Anterior cingulate cortex (tissue), 58 donors: Measurements from ENCODE around the gene SIRPA.

Source experiments
- DNase-seq, 58 donors: peaks; one replicate each; lab custom pipeline; 2025; lab: John Stamatoyannopoulos, UW

The SIRPA gene

GRCh38 chr20:1944345-1945091 is 49.3 kb downstream of the SIRPA start:
- DNase-seq: no peak

- DNase-seq: peak in 43 of 58 donors; percentile 10 to 80 (median 50)
These were observed 50.0 kb downstream of the SIRPA start for GRCh38 chr20:1945134-1945618.

- DNase-seq: no peak
These were observed 50.5 kb downstream of the SIRPA start for GRCh38 chr20:1945660-1946059.

GRCh38 chr20:1946442-1946761 is 51.2 kb downstream of the SIRPA start:
- no peak for DNase-seq

GRCh38 chr20:1946762-1947534 is 51.7 kb downstream of the SIRPA start:
- DNase-seq: peak in 1 of 58 donors; percentile 21

- DNase-seq: no peak
These were observed 52.3 kb downstream of the SIRPA start for GRCh38 chr20:1947535-1947846.

- DNase-seq: peak in 28 of 58 donors; percentile 29 to 80 (median 54)
These were observed 54.3 kb downstream of the SIRPA start for GRCh38 chr20:1949347-1950100.

GRCh38 chr20:1950836-1951235 is 55.6 kb downstream of the SIRPA start:
- no peak for DNase-seq

- no peak for DNase-seq
These were observed 56.4 kb downstream of the SIRPA start for GRCh38 chr20:1951436-1952115.

- DNase-seq: no peak
These were observed 57.7 kb downstream of the SIRPA start for GRCh38 chr20:1952737-1953530.

GRCh38 chr20:1953621-1954020 is 58.4 kb downstream of the SIRPA start:
- no peak for DNase-seq

- DNase-seq: no peak
These were observed 60.0 kb downstream of the SIRPA start for GRCh38 chr20:1955217-1955616.

- DNase-seq: no peak
These were observed 63.2 kb downstream of the SIRPA start for GRCh38 chr20:1958426-1958825.

- DNase-seq: no peak
These were observed 63.9 kb downstream of the SIRPA start for GRCh38 chr20:1959156-1959555.

- DNase-seq: no peak
These were observed 66.2 kb downstream of the SIRPA start for GRCh38 chr20:1961374-1961773.

- DNase-seq: no peak
These were observed 68.9 kb downstream of the SIRPA start for GRCh38 chr20:1964061-1964460.

GRCh38 chr20:1964659-1965405 is 69.6 kb downstream of the SIRPA start:
- DNase-seq: no peak

GRCh38 chr20:1965520-1966351 is 70.5 kb downstream of the SIRPA start:
- DNase-seq: peak in 55 of 58 donors; percentile 17 to 88 (median 60)
